ENCODE results near the gene ADRA1B.

DNA sequence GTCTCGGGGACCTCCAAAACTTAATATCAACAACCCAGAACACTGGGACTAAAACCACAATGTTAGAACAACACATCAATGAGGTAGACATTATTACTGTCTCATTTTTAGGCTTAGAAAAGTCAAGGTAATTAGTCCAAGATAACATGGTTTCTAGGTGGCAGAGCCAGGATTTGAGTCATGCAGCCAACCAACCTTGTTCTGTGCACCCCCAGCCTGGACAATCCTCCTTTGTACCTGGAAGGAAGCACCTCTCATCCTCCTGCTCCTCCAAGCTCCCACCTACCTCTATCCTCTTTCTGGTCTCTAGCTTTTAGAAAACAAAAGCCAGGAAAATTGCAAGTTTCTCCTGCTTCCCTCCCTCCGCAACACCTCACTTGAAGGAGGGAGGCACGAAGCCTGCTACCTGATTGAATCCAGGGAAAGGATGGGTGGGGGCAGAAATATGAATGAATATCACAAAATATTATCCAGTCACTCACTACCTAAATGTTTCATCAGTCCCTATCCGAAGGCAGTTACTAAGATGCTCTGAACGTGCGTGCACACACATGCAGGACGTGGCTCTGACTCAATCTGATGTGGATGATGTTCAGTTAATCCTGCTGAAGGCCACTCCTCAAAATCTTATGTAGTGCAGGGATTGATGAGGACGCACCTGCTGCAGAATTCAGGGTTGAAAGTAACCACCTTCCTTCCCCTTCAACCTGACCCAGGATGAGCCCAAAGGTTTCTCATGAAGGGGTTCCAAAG lies 66.3 kb downstream of the ADRA1B start:
- TF ChIP-seq POLR2AphosphoS5 (IDR thresholded peaks at IDR 0.05) (no peak), POLR2A (IDR thresholded peaks at IDR 0.05) (no peak)
- TF ChIP-seq, protein P1, sequence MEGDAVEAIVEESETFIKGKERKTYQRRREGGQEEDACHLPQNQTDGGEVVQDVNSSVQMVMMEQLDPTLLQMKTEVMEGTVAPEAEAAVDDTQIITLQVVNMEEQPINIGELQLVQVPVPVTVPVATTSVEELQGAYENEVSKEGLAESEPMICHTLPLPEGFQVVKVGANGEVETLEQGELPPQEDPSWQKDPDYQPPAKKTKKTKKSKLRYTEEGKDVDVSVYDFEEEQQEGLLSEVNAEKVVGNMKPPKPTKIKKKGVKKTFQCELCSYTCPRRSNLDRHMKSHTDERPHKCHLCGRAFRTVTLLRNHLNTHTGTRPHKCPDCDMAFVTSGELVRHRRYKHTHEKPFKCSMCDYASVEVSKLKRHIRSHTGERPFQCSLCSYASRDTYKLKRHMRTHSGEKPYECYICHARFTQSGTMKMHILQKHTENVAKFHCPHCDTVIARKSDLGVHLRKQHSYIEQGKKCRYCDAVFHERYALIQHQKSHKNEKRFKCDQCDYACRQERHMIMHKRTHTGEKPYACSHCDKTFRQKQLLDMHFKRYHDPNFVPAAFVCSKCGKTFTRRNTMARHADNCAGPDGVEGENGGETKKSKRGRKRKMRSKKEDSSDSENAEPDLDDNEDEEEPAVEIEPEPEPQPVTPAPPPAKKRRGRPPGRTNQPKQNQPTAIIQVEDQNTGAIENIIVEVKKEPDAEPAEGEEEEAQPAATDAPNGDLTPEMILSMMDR (IDR thresholded peaks at IDR 0.05) = no peak

All from transverse colon (tissue), 4 donors.